Fibroblast of pulmonary artery (primary cell): ENCODE data around the gene BLCAP.
"Not testable (repeated sequence)": the region's sequence is repeated elsewhere in the genome, so short reads cannot be mapped to it uniquely, and the experiment has no call there.

ENCODE experiments used
- DNase-seq: peaks from one replicate; pipeline ENCODE4 v3.0.0-alpha.2; 2010; ENCODE audit warnings: low read depth
- H3K4me3 ChIP-seq: replicated peaks from 2 replicates; pipeline ENCODE4 v1.5.1; 2011; ENCODE audit warnings: low read depth, mild to moderate bottlenecking, control low read depth, low read length, moderate library complexity
- TF ChIP-seq, protein P1 (sequence below): IDR thresholded peaks from 2 replicates; pipeline ENCODE4 v1.5.1; 2011; ENCODE audit warnings: mild to moderate bottlenecking, control low read depth, low read length, inconsistent platforms; ENCODE audit errors: missing control alignments

Gene BLCAP, protein sequence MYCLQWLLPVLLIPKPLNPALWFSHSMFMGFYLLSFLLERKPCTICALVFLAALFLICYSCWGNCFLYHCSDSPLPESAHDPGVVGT

DNA sequence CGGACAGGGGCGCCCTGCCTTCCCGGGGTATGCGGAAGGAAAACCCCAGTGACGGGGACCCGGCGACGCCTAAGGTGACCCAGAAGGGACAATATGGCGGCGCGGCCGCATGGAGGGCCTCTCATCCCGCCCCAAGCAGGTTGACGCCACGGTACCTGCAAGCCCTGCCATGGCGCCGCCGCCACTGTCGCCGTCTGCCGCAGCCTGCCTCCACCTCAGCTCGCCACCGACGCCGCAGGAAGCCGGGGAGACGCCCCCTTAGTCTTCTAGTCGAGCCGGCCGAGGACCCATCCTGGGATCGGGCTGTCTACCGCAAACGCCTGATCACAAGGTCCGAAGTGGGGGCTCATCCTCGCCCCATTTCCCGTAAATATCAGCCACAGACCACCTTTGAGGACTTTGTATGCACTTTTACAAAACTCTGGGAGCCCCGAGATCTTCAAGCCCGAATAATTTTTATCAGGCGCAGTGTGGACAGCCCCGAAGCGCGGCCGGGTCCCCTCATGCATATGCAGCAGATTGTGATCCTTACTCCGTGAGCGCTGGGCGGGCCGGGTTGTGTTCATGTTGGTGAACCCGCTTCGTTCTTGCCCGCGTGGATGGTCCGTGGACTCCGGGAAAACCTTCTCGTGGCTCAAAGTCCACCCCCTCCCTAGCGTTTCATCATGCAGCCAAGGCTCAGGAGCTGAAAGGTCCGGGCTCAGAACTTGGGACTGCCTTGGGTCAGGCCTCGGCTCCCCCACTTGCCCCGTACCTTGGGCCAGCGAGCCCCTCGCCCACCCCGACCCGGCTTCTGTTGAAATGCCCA is at the start of gene BLCAP:
TSS of gene BLCAP (minus strand) at position 239 of the 808 bp plus-strand sequence. CDS start 8,702 bp downstream, outside the sequence.
- H3K4me3 ChIP-seq = peak within 1 kb of the TSS; percentile 98
- TF ChIP-seq, protein P1, sequence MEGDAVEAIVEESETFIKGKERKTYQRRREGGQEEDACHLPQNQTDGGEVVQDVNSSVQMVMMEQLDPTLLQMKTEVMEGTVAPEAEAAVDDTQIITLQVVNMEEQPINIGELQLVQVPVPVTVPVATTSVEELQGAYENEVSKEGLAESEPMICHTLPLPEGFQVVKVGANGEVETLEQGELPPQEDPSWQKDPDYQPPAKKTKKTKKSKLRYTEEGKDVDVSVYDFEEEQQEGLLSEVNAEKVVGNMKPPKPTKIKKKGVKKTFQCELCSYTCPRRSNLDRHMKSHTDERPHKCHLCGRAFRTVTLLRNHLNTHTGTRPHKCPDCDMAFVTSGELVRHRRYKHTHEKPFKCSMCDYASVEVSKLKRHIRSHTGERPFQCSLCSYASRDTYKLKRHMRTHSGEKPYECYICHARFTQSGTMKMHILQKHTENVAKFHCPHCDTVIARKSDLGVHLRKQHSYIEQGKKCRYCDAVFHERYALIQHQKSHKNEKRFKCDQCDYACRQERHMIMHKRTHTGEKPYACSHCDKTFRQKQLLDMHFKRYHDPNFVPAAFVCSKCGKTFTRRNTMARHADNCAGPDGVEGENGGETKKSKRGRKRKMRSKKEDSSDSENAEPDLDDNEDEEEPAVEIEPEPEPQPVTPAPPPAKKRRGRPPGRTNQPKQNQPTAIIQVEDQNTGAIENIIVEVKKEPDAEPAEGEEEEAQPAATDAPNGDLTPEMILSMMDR = no peak
- DNase-seq = peak; percentile 87

DNA sequence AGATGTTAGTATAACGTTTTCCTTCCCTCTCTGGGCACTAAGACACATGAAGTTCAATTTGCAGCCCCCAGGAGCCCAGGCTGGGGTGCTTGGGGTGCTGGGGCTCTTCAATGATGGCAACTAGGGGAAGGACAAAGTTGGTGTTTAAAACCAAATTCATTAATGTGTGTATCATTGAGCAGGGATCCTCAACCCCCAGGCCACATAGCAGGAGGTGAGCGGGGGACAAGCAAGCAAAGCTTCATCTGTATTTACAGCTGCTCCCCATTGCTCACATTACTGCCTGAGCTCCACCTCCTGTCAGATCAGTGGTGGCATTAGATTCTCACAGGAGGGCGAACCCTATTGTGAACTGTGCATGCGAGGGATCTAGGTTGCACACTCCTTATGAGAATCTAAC is 49.8 kb upstream of the BLCAP start:
- DNase-seq = not testable (repeated sequence)

DNA sequence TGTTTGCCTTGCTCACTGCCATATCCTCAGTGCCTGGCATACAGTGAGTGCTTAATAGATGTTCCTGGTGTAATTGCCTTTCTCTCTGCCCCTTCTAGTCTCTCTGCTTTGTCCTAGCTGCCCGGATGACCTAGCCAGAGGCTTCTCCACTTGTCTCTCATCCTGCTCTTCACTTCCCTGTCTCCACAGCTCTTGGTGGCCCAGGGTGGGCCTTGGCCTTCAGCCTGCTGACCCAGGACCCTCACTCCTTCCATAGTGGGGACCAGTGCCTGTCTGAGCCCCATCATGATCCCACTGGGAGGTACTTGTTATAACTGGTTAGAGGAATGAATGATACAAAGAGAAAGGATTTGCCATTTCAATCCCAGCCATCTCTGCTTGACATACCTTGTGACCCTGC is 49.2 kb upstream of the BLCAP start:
- no peak for DNase-seq
- no peak overlapping the region for H3K4me3 ChIP-seq
- TF ChIP-seq, protein P1 = no peak

More for the DNA sequence above, 49.8 kb upstream of the BLCAP start:
- not testable (repeated sequence) for H3K4me3 ChIP-seq

DNA sequence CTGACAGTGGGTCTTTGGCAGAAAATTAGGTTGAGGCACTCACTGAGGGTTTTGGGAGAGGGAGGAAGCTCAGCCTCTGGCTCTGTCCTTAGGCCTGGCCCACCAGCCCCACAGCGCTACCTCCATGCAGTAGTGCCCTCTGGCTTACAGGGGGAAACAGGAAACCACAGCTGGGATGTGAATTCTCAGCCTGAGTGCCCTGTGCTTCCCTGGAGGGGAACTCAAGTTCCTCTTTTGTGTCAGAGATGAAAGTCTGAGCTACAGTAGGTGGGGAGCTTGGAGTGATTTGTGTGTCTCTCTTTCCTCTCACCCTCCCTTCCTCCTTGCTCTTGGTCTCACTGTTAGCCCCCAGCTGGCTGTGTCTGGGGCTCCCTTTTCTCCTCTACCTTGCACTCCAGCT is 48.2 kb upstream of the BLCAP start:
- no peak overlapping the region for H3K4me3 ChIP-seq
- TF ChIP-seq, protein P1 = no peak
- DNase-seq = no peak

DNA sequence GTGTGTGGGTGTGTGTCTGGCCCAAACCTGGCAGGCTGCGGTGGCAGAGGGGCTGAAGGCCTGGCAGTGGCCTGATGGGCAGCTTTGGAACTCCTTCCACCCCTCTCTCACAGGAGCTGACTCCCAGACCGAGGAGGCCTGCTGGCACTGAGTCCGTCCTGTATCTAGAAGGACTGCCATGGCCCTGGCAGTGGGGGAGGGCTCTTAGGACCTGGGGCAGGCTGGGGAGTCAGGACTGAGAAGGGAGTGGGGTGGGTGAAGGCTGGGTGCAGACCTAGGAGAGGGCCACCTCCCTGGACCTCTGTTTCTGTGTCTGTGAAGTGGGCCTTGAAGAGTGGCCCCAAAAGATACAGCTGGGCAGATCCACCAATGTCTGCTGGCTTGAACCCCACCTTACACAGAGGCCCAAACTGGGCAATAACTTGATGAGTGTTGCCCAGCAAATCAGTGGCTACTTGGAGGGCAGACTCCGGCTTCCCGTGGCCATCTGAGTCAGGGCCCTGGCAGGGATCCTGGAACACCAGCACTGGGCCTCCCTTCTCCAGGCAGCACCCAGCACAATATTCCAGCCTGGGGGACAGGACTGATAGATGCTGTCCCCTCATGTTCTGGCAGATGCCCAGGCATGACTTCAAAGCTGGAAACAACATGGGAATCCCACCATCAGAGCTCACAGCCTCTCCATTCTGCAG is 46.7 kb upstream of the BLCAP start:
- H3K4me3 ChIP-seq = no peak overlapping the region
- TF ChIP-seq, protein P1 = no peak
- no peak for DNase-seq

- TF ChIP-seq, protein P1 = no peak
- no peak for DNase-seq
- no peak overlapping the region for H3K4me3 ChIP-seq
Observed at GRCh38 chr20:37573626-37574198, 46.0 kb upstream of the BLCAP start.

DNA sequence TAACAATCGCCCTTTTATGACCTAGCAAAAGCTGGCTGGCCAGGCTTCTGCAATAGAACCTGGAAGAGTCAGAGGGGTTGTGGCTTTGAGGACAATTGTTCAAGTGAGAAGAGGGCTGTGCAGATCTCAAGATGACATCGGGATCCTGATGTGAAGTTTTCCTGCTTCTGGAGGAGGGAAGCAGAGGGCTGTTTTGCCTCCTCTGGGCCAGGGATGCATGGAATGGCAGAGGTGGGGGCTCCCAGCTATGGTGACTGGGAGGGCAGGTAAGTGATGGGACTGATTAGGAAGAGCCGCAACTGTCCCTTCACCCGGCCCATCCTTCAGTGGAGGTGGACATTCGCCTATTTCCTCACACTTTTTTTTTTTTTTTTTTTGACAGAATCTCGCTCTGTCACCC is 43.4 kb upstream of the BLCAP start:
- TF ChIP-seq, protein P1 = no peak
- no peak overlapping the region for H3K4me3 ChIP-seq
- DNase-seq = no peak
